Loucy (cell line): Measurements from ENCODE around the gene IL20.

ENCODE experiments used
- H2AFZ ChIP-seq: fragments of 200-600 bp; sonication (generic); 2 replicates; pipeline ENCODE4 v1.6.0; 2016; ENCODE audit warnings: antibody characterized with exemption, mild to moderate bottlenecking, low read length, moderate library complexity
- H3F3A ChIP-seq: fragments of 200-600 bp; 2 replicates; pipeline ENCODE4 v1.6.0; 2016; ENCODE audit warnings: antibody characterized with exemption, low read depth, mild to moderate bottlenecking
- H3K27me3 ChIP-seq: fragments of 200-600 bp; sonication (generic); 2 replicates; pipeline ENCODE4 v1.6.1; 2014; ENCODE audit warnings: low read length, mild to moderate bottlenecking; ENCODE audit not compliant: insufficient read depth, poor library complexity, severe bottlenecking
- H3K36me3 ChIP-seq: fragments of 200-600 bp; sonication (generic); 2 replicates; pipeline ENCODE4 v1.6.1; 2016; ENCODE audit warnings: low read length; ENCODE audit not compliant: insufficient read depth
- H3K4me1 ChIP-seq: fragments of 200-600 bp; sonication (generic); 2 replicates; pipeline ENCODE4 v1.5.1; 2014; ENCODE audit warnings: low read length, mild to moderate bottlenecking; ENCODE audit not compliant: insufficient read depth, poor library complexity, severe bottlenecking
- H3K4me2 ChIP-seq: fragments of 200-600 bp; sonication (generic); 2 replicates; pipeline ENCODE4 v1.6.0; 2014; ENCODE audit warnings: antibody characterized with exemption, low read length, low read depth, mild to moderate bottlenecking; ENCODE audit not compliant: poor library complexity, severe bottlenecking
- H3K4me3 ChIP-seq: fragments of 200-600 bp; sonication (generic); 2 replicates; pipeline ENCODE4 v1.5.1; 2014; ENCODE audit warnings: low read length, mild to moderate bottlenecking, mixed read lengths; ENCODE audit not compliant: poor library complexity, severe bottlenecking
- H3K79me2 ChIP-seq: fragments of 200-600 bp; sonication (generic); 2 replicates; pipeline ENCODE4 v1.6.1; 2014; ENCODE audit warnings: low read length; ENCODE audit not compliant: insufficient read depth
- H3K9ac ChIP-seq: fragments of 200-600 bp; sonication (generic); 2 replicates; pipeline ENCODE4 v1.6.0; 2014; ENCODE audit warnings: mild to moderate bottlenecking, low read depth, low read length, moderate library complexity; ENCODE audit not compliant: poor library complexity, severe bottlenecking
- H3K9me2 ChIP-seq: fragments of 200-600 bp; sonication (generic); replicated peaks from 2 replicates; pipeline ENCODE4 v1.6.1; 2016; ENCODE audit warnings: low read depth, low read length, mixed read lengths
- H3K9me3 ChIP-seq: fragments of 200-600 bp; sonication (generic); 2 replicates; pipeline ENCODE4 v1.6.1; 2014; ENCODE audit warnings: mild to moderate bottlenecking, antibody characterized with exemption, low read length, low read depth; ENCODE audit not compliant: insufficient read depth
- H4K20me1 ChIP-seq: fragments of 200-600 bp; sonication (generic); 2 replicates; pipeline ENCODE4 v1.6.0; 2014; ENCODE audit warnings: antibody characterized with exemption, low read length, mild to moderate bottlenecking; ENCODE audit not compliant: insufficient read depth, poor library complexity, severe bottlenecking
- EZH2phosphoT487 ChIP-seq: fragments of 200-600 bp; IDR thresholded peaks from 2 replicates; pipeline ENCODE4 v1.6.1; 2018; ENCODE audit warnings: antibody characterized with exemption, mild to moderate bottlenecking, moderate library complexity, borderline replicate concordance
- TF ChIP-seq, protein P1 (sequence below): fragments of 200-600 bp; sonication (generic); conservative IDR thresholded peaks from 2 replicates; pipeline ENCODE4 v1.5.1; 2014; ENCODE audit warnings: mild to moderate bottlenecking, antibody characterized with exemption, low read length

IL20 gene

DNA sequence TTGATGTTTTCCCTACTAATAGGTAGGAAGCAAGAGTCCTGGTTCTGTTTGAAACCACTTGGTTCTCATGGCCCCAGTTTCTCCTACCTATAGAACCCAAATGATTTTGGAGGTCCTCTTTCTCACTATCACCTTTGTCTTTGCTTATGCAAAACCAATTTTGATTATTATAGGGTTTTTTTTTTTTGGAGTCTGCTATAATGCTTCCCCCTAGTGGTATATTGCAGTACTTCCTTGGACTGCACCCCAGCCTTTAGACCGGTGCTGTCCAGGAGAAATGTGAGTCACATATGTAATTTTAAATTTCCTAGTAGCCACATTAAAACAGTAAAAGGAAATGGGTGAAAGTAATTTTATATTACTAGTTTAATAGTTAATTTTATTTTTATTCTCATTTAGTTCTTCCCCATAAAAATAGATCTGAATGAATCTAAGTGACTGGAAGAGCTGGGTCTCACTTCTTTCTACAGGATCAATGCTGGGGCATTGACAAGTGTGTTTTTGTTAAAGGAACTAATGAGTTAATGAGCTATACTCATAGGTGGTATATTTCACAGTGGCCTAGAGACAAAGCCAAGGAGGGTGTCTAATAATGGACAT lies 45.7 kb downstream of the IL20 start:
- H3K36me3 ChIP-seq: no peaks in the 10 kb centered on the region
- H3K9me2 ChIP-seq: no peaks in the 10 kb centered on the region
- H3K4me1 ChIP-seq: no peaks in the 10 kb centered on the region
- H3K9me3 ChIP-seq: no peaks in the 10 kb centered on the region
- H2AFZ ChIP-seq: no peak overlapping the region
- no peaks in the 10 kb centered on the region for H4K20me1 ChIP-seq
- no peak overlapping the region for H3K4me2 ChIP-seq
- H3K79me2 ChIP-seq: no peaks in the 10 kb centered on the region
- no peak overlapping the region for H3K9ac ChIP-seq
- TF ChIP-seq, protein P1, sequence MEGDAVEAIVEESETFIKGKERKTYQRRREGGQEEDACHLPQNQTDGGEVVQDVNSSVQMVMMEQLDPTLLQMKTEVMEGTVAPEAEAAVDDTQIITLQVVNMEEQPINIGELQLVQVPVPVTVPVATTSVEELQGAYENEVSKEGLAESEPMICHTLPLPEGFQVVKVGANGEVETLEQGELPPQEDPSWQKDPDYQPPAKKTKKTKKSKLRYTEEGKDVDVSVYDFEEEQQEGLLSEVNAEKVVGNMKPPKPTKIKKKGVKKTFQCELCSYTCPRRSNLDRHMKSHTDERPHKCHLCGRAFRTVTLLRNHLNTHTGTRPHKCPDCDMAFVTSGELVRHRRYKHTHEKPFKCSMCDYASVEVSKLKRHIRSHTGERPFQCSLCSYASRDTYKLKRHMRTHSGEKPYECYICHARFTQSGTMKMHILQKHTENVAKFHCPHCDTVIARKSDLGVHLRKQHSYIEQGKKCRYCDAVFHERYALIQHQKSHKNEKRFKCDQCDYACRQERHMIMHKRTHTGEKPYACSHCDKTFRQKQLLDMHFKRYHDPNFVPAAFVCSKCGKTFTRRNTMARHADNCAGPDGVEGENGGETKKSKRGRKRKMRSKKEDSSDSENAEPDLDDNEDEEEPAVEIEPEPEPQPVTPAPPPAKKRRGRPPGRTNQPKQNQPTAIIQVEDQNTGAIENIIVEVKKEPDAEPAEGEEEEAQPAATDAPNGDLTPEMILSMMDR: peak; percentile 89
- no peak for TF ChIP-seq EZH2phosphoT487
- no peak overlapping the region for H3K4me3 ChIP-seq
- H3K27me3 ChIP-seq: peaks cover 21% of the 10 kb centered on the region
- no peaks in the 10 kb centered on the region for H3F3A ChIP-seq

- Histone ChIP-seq H3K79me2 (no peaks in the 10 kb centered on the region), H3K4me3 (no peak overlapping the region), H2AFZ (no peak overlapping the region), H3K9me3 (no peaks in the 10 kb centered on the region), H3K36me3 (no peaks in the 10 kb centered on the region), H3K9me2 (no peaks in the 10 kb centered on the region), H3K4me2 (no peak overlapping the region), H3K4me1 (no peaks in the 10 kb centered on the region), H3K9ac (no peak overlapping the region), H3F3A (no peaks in the 10 kb centered on the region), H4K20me1 (no peaks in the 10 kb centered on the region), H3K27me3 (peaks cover 21% of the 10 kb centered on the region)
- TF ChIP-seq EZH2phosphoT487: no peak
- TF ChIP-seq, protein P1: peak; percentile 84
These were observed 47.1 kb downstream of the IL20 start for GRCh38 chr1:206912445-206913095.

GRCh38 chr1:206913766-206914537 lies 48.5 kb downstream of the IL20 start:
- no peak overlapping the region for H3K4me2 ChIP-seq
- no peaks in the 10 kb centered on the region for H3K9me3 ChIP-seq
- no peaks in the 10 kb centered on the region for H3K4me1 ChIP-seq
- H2AFZ ChIP-seq: no peak overlapping the region
- no peaks in the 10 kb centered on the region for H3K9me2 ChIP-seq
- H3K36me3 ChIP-seq: no peaks in the 10 kb centered on the region
- no peaks in the 10 kb centered on the region for H3F3A ChIP-seq
- no peaks in the 10 kb centered on the region for H3K79me2 ChIP-seq
- H3K27me3 ChIP-seq: peaks cover 12% of the 10 kb centered on the region
- no peak overlapping the region for H3K9ac ChIP-seq
- no peaks in the 10 kb centered on the region for H4K20me1 ChIP-seq
- H3K4me3 ChIP-seq: no peak overlapping the region
- TF ChIP-seq, protein P1: no peak
- TF ChIP-seq EZH2phosphoT487: no peak
